Liver (tissue), 9 donors: Measurements from ENCODE around the gene GRIN2D. TPM values are rescaled to one million over a fixed set of nuclear protein-coding genes. Genes with fewer than 3 reads are reported as not detected.

Experiments used
- DNase-seq: peaks from one replicate; pipeline ENCODE4 v3.0.0-alpha.2; 2017; ENCODE audit warnings: low spot score
- H3K27ac ChIP-seq, 2 donors: one replicate each; pipeline ENCODE4 v1.7.0; 2013; ENCODE audit warnings: inconsistent platforms in 2 of 2, low read length in 2 of 2, control low read depth in 1 of 2, low read depth in 1 of 2, mild to moderate bottlenecking in 1 of 2
- H3K27me3 ChIP-seq, 4 donors: one replicate each; pipeline versions ENCODE4 v1.6.1 to v1.7.0; 2013; ENCODE audit warnings: low read length in 3 of 4, inconsistent platforms in 1 of 4, mild to moderate bottlenecking in 1 of 4, moderate library complexity in 1 of 4; ENCODE audit not compliant: control insufficient read depth in 4 of 4, insufficient read depth in 4 of 4
- H3K36me3 ChIP-seq, 4 donors: one replicate each; pipeline versions ENCODE4 v1.6.1 to v1.7.0; 2013; ENCODE audit warnings: low read length in 3 of 4, mild to moderate bottlenecking in 3 of 4, low read depth in 1 of 4, moderate library complexity in 1 of 4; ENCODE audit not compliant: control insufficient read depth in 4 of 4, insufficient read depth in 3 of 4
- H3K4me1 ChIP-seq, 4 donors: one replicate each; pipeline versions ENCODE4 v1.6.1 to v1.7.0; 2013; ENCODE audit warnings: low read length in 3 of 4, mild to moderate bottlenecking in 3 of 4, moderate library complexity in 1 of 4; ENCODE audit not compliant: control insufficient read depth in 4 of 4, insufficient read depth in 4 of 4
- H3K4me3 ChIP-seq, 3 donors: one replicate each; pipeline versions ENCODE4 v1.6.1 to v1.7.0; 2013; ENCODE audit warnings: low read length in 3 of 3, control low read depth in 1 of 3, low read depth in 1 of 3, mild to moderate bottlenecking in 1 of 3
- H3K9ac ChIP-seq, 2 donors: one replicate each; pipeline ENCODE4 v1.7.0; 2013; ENCODE audit warnings: low read length in 2 of 2, mild to moderate bottlenecking in 2 of 2, moderate library complexity in 2 of 2, control low read depth in 1 of 2, low read depth in 1 of 2
- H3K9me3 ChIP-seq, 4 donors: one replicate each; pipeline versions ENCODE4 v1.6.1 to v1.7.0; 2013; ENCODE audit warnings: low read length in 3 of 4; ENCODE audit not compliant: control insufficient read depth in 4 of 4
- EGR1 ChIP-seq, 2 donors: IDR thresholded peaks; 2 replicates each; pipeline ENCODE4 v1.6.1; 2016 to 2018; ENCODE audit warnings: antibody characterized with exemption in 2 of 2, low read depth in 2 of 2
- FOXA1 ChIP-seq: IDR thresholded peaks from 2 replicates; pipeline ENCODE4 v1.6.1; 2016; ENCODE audit warnings: antibody characterized with exemption
- FOXA2 ChIP-seq: IDR thresholded peaks from 2 replicates; pipeline ENCODE4 v1.6.1; 2016; ENCODE audit warnings: antibody characterized with exemption
- HNF4A ChIP-seq, 2 donors: conservative IDR thresholded peaks; 2 replicates each; pipeline ENCODE4 v1.6.1; 2016; ENCODE audit warnings: antibody characterized with exemption in 2 of 2, mild to moderate bottlenecking in 2 of 2
- HNF4G ChIP-seq: IDR thresholded peaks from 2 replicates; pipeline ENCODE4 v1.6.1; 2016; ENCODE audit warnings: antibody characterized with exemption
- JUND ChIP-seq, 2 donors: IDR thresholded peaks; 2 replicates each; pipeline ENCODE4 v1.6.1; 2016; ENCODE audit warnings: antibody characterized with exemption in 2 of 2
- NR2F2 ChIP-seq: IDR thresholded peaks from 2 replicates; pipeline ENCODE4 v1.6.1; 2016; ENCODE audit warnings: antibody characterized with exemption
- RAD21 ChIP-seq, 2 donors: IDR thresholded peaks; 2 replicates each; pipeline ENCODE4 v1.6.1; 2016; ENCODE audit warnings: antibody characterized with exemption in 2 of 2, mild to moderate bottlenecking in 2 of 2
- RXRA ChIP-seq, 2 donors: IDR thresholded peaks; 2 replicates each; pipeline ENCODE4 v1.6.1; 2017 to 2018; ENCODE audit warnings: antibody characterized with exemption in 2 of 2, mild to moderate bottlenecking in 1 of 2
- SP1 ChIP-seq: IDR thresholded peaks from 2 replicates; pipeline ENCODE4 v1.6.1; 2018; ENCODE audit warnings: antibody characterized with exemption, mild to moderate bottlenecking
- YY1 ChIP-seq: IDR thresholded peaks from 2 replicates; pipeline ENCODE4 v1.6.1; 2016; ENCODE audit warnings: antibody characterized with exemption, mild to moderate bottlenecking
- WGBS: extraction: QIAGEN DNeasy Blood & Tissue Kit; methylation state at CpG from one replicate; pipeline ENCODE4 v1.1.7; 2013; 5-methylcytosine and 5-hydroxymethylcytosine counted together
- polyA plus RNA-seq, 2 donors: library from polyadenylated mRNA; stranded (reverse) in 1 of 2; unstranded in 1 of 2; fragments of 200-250 nt in 1 of 2; fragments of >200 nt in 1 of 2; fragmentation: Nextera tagmentation in 1 of 2; extraction: Ambion mirVana in 1 of 2; gene quantifications; one replicate each; pipeline versions ENCODE4 v1.2.1 to v1.2.3, GENCODE V29; 2013 to 2015
- total RNA-seq, 2 donors: library from RNA; depleted of rRNA; stranded (reverse); fragments of >200 nt; gene quantifications; one replicate each; pipeline ENCODE4 v1.2.3, GENCODE V29; 2014
- TF ChIP-seq, protein P1 (sequence below): IDR thresholded peaks from 2 replicates; pipeline ENCODE4 v1.6.1; 2016; ENCODE audit warnings: antibody characterized with exemption, mild to moderate bottlenecking
- TF ChIP-seq, protein P2 (sequence below): IDR thresholded peaks from 2 replicates; pipeline ENCODE4 v1.6.1; 2016; ENCODE audit warnings: antibody characterized with exemption
- donor health status: healthy.
- donor health status: healthy.
- donor health status: healthy.
- donor health status: healthy.
- donor health status: healthy.

The GRIN2D gene
- total and polyA plus RNA-seq, 4 donors, result 0.13 to 0.33 (median 0.17) TPM; not detected in 1

DNA sequence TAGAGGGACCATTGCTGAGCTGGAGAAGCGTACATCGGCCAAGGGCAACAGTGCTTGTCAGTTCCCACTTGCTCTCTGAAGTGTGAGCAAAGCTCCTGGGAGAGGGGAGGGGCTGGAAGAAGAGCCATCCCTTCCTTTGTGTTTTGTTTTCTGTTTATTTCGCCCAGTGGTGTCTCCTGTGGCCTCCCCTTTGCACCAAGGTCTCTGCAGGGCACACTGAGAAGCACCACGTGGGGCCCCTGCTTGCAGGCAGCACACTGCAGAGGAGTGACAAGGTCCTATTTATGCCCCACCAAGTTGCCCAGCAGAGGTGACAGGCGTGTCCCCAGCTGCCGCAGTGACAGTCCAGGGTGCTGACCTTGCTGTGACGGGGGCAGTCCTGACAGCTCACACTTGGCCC, 24.0 kb downstream of the GRIN2D start:
- no peak overlapping the region for H3K4me3 ChIP-seq
- no peak for DNase-seq
- no peaks in the 10 kb centered on the region for H3K36me3 ChIP-seq
- no peaks in the 10 kb centered on the region for H3K27me3 ChIP-seq
- H3K4me1 ChIP-seq, result peaks cover 3 to 7% (median 5%) of the 10 kb centered on the region in 4 donors
- TF ChIP-seq, protein P1, sequence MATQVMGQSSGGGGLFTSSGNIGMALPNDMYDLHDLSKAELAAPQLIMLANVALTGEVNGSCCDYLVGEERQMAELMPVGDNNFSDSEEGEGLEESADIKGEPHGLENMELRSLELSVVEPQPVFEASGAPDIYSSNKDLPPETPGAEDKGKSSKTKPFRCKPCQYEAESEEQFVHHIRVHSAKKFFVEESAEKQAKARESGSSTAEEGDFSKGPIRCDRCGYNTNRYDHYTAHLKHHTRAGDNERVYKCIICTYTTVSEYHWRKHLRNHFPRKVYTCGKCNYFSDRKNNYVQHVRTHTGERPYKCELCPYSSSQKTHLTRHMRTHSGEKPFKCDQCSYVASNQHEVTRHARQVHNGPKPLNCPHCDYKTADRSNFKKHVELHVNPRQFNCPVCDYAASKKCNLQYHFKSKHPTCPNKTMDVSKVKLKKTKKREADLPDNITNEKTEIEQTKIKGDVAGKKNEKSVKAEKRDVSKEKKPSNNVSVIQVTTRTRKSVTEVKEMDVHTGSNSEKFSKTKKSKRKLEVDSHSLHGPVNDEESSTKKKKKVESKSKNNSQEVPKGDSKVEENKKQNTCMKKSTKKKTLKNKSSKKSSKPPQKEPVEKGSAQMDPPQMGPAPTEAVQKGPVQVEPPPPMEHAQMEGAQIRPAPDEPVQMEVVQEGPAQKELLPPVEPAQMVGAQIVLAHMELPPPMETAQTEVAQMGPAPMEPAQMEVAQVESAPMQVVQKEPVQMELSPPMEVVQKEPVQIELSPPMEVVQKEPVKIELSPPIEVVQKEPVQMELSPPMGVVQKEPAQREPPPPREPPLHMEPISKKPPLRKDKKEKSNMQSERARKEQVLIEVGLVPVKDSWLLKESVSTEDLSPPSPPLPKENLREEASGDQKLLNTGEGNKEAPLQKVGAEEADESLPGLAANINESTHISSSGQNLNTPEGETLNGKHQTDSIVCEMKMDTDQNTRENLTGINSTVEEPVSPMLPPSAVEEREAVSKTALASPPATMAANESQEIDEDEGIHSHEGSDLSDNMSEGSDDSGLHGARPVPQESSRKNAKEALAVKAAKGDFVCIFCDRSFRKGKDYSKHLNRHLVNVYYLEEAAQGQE, result no peak
- TF ChIP-seq YY1 (no peak), NR2F2 (no peak), HNF4A (conservative IDR thresholded peaks at IDR 0.05) (no peak), RAD21 (IDR thresholded peaks at IDR 0.05) (no peak), HNF4G (no peak), FOXA1 (no peak)
- TF ChIP-seq, protein P2, sequence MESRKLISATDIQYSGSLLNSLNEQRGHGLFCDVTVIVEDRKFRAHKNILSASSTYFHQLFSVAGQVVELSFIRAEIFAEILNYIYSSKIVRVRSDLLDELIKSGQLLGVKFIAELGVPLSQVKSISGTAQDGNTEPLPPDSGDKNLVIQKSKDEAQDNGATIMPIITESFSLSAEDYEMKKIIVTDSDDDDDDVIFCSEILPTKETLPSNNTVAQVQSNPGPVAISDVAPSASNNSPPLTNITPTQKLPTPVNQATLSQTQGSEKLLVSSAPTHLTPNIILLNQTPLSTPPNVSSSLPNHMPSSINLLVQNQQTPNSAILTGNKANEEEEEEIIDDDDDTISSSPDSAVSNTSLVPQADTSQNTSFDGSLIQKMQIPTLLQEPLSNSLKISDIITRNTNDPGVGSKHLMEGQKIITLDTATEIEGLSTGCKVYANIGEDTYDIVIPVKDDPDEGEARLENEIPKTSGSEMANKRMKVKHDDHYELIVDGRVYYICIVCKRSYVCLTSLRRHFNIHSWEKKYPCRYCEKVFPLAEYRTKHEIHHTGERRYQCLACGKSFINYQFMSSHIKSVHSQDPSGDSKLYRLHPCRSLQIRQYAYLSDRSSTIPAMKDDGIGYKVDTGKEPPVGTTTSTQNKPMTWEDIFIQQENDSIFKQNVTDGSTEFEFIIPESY, result no peak
- H3K27ac ChIP-seq, result no peak overlapping the region
- H3K9me3 ChIP-seq, result no peaks in the 10 kb centered on the region
- H3K9ac ChIP-seq, result no peak overlapping the region
- 63% methylated on average over 7 of the region's 7 CpGs for WGBS

DNA sequence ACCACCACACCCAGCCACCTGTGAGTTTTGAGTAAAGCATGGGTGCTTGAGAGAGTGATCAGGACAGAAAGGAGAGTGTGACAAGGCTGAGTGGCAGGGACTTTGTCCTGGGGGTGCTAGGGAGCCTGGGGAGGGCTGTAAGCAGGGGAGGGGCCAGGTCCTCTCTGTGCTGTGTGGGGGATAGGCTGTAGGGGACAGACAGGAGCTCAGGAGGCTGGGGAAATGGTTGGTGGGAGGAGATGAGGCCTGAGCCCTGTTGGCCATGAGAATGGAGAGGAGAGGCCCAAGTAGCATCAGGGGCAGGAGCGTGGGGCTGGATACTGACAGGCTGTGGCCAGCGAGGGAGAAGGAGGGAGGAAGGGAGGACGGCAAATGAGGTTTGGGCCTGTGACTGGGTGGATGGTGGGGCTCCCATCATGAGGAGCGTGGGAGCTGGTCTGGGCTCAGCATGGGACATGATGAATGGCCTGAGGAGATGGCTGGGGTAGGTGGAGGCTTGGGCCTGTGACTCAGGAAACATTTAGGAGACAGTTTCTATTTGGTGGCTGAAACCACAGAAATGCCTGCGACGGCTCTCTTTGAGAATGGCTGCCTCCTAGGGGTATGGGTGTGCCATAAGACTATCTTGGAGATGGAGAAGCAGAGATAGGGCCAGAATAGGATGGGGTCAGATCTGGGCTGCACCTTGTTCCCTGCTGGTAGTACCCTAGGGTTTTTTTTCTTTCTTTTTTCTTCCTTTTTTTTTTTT, 25.0 kb downstream of the GRIN2D start:
- Histone ChIP-seq H3K27ac (no peak overlapping the region), H3K27me3 (no peaks in the 10 kb centered on the region), H3K4me3 (no peak overlapping the region), H3K36me3 (no peaks in the 10 kb centered on the region), H3K9ac (no peak overlapping the region), H3K9me3 (no peaks in the 10 kb centered on the region), H3K4me1 (peaks cover 3 to 7% (median 5%) of the 10 kb centered on the region in 4 donors)
- 90% methylated on average over 6 of the region's 6 CpGs for WGBS
- no peak for TF ChIP-seq JUND (IDR thresholded peaks at IDR 0.05)
- TF ChIP-seq, protein P2, result no peak
- no peak for TF ChIP-seq SP1
- no peak for TF ChIP-seq HNF4A (conservative IDR thresholded peaks at IDR 0.05)
- TF ChIP-seq FOXA1, result no peak
- TF ChIP-seq FOXA2, result no peak
- no peak for TF ChIP-seq RAD21 (IDR thresholded peaks at IDR 0.05)
- TF ChIP-seq EGR1 (IDR thresholded peaks at IDR 0.05; ENCODE audit: low read depth in 2 of 2), result no peak
- no peak for TF ChIP-seq RXRA (IDR thresholded peaks at IDR 0.05)
- no peak for DNase-seq
